ENCODE measurements around the gene TMC6. TPM values are rescaled to one million over a fixed set of nuclear protein-coding genes. Genes with fewer than 3 reads are reported as not detected.
"Not testable (repeated sequence)": the region's sequence is repeated elsewhere in the genome, so short reads cannot be mapped to it uniquely, and the experiment has no call there.

Gene TMC6
- total RNA-seq, 2 experiments from 2014 or later: 128 to 132 TPM

DNA sequence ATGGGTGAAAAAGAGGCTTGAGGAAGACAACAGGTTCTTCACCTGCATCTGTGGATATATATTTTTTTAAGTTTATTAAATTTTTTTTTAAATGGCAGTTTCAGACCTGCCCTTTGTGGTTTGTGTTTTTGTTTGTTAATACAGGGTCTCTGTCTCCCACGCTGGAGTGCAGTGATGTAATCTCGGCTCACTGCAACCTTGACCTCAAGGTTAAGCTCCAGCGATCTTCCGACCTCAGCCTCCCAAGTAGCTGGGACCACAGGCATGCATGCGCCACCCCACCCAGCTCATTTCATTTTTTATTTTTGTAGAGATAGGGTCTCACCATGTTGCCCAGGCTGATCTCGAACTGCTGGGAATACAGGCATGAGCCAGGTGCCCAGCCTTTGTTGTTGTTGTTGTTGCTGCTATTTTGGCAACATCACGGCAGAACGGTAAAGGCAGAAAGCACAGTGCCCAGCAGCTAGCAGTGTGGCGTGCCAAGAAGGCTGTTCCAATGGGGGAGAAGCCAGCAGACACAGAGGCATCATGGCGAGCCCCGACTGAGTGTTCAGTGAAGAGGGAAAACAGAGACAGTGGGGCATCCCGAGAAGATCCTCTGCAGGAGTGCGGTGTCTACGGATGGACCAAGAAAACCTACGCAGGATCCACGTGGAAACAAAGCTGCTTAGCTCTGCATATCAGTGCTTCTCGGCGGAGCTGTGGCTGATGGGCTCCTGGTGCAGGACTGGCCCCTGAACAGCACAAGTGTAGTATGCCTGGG, 19.6 kb downstream of the TMC6 start:
- POLR2A ChIA-PET: no interaction called here
- CTCF ChIA-PET: interaction anchor here (0.6 to 1.0 kb wide), 4 partner anchors 28 to 120 kb away, joined by 3 to 5 read pairs (median 3); no protein-coding TSS in a partner anchor

DNA sequence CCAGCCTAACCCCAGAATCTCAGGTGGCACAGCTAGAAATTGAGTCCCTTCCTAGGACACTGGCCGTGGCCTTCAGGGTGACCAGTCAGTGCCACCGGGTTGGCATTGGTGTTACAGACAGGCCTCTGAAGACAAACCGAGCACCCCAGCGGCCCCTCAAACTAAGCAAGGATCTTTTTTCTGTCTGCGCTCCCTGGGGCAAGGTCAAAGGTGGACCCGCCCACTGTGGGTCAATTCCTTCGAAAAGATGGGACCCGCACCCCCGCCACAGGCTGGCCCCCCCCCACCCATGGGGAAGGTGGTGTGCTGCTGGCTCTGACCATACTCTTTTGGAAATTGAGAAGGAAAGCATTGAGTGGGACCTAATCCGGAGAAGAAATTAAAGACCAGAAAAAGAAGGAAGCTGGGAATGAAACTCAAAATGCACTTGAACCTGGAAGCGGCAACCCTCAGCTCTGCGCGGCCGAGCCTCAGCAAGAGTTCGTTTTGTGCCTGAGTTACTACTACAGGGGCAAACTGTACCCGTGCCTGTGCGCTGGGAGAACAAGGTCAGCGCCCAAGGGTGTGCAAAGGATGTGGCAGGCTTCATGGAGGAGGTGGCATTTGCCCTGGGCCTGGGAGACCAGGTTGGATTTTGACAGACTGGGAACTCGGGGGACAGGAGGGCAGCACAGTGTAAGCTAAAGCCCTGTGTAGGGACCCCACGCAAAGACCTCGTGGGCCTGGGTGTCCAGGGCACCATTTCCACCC, 20.4 kb downstream of the TMC6 start:
- POLR2A ChIA-PET: no interaction called here
- CTCF ChIA-PET: interaction anchor here (0.6 to 1.2 kb wide), 5 partner anchors 29 to 685 kb away, joined by 3 to 5 read pairs (median 3); no protein-coding TSS in a partner anchor

DNA sequence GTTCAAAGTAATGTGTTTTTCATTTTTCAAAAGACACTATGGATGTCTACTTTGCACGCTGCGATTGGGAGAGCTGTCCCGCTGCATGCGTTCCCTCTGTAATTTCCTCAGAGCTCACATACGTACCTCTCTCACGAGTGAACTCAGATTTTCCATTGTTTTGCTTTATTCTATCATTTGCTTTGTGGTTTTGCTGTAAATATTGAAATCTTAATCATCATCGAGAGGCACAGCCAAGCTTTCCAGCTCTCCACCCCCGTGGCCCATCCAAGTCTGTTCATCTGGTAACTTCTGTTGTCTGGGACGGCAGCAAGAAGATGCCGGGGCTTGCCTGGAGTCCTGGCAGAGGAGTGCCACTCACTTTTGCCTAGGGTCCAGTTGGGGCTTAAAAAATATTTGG, 21.1 kb downstream of the TMC6 start:
- ChIA-PET POLR2A (no interaction called here), CTCF (interaction anchor here (0.6 to 1.2 kb wide), 2 partner anchors 144 to 686 kb away, joined by 3 to 4 read pairs; no protein-coding TSS in a partner anchor)

DNA sequence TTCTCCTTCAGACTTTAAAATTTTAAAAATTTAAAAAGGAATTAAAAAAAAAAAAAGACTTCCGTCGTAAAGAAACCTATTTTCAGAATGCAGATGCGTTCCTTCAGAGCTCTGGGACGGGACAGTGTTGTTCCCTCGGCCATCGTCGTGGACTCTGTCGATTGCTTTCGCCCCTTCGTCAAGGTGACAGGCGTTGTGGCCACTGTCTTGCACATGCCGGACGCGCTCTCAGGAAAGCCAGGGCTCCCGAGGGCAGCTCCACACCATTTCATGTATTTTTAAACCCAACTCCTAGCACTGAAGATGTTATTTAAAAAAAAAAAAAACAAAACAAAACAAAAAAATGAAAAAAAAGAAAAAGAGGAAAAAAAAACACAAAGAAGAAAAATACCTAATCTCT, 22.3 kb downstream of the TMC6 start:
- POLR2A ChIA-PET: interaction anchor here (0.7 to 1.1 kb wide), 2 partner anchors 148 to 245 kb away, joined by 3 read pairs; partner anchors contain the start of gene TNRC6C
- CTCF ChIA-PET: interaction anchor here (0.6 kb wide), 1 partner anchor 339 kb away, joined by 3 read pairs; no protein-coding TSS in a partner anchor

DNA sequence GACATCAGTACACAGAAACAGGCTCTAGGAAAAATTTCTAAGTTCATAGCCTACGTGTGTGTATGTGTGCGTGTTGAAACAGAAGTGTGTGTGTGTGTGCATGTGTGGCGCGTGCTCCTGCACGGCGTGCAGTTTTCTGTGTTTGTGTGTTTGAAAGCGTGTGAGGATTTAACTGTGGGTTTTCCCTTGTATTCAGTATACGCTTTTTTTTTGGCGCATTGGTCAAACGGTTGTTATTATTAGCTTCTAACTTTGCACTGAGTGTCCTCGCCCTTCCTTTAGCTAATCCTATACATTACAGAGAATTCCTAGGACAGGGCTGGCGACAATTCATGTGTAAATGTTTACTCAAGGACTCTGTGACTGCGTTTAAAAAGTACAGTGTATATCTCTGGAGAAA, 23.0 kb downstream of the TMC6 start:
- ChIA-PET CTCF (no interaction called here), POLR2A (interaction anchor here (0.7 kb wide), 2 partner anchors 38 to 246 kb away, joined by 3 to 8 read pairs; no protein-coding TSS in a partner anchor)

DNA sequence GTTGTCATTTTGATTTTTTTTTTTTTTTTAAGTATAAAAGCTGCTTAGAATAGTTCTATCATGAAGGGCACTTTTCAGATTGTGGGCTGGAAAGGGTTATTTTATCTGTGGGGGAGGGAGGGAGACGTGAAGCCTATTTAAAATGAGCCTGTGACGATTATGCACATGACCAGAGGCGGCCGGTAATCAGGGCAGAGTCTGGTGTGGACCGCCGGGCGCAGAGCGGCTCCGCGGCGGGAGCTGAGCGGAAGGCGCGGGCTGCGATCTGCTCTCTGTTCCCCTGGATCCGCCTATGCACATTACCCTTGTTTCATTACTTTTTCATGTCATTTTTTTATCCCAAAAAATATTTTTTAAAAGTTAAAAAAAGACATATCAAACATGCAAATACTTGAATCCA, 23.5 kb downstream of the TMC6 start:
- ChIA-PET CTCF (interaction anchor here (0.7 kb wide), 1 partner anchor 215 kb away, joined by 3 read pairs; no protein-coding TSS in a partner anchor), POLR2A (interaction anchor here (0.7 kb wide), 1 partner anchor 39 kb away, joined by 8 read pairs; no protein-coding TSS in a partner anchor)

DNA sequence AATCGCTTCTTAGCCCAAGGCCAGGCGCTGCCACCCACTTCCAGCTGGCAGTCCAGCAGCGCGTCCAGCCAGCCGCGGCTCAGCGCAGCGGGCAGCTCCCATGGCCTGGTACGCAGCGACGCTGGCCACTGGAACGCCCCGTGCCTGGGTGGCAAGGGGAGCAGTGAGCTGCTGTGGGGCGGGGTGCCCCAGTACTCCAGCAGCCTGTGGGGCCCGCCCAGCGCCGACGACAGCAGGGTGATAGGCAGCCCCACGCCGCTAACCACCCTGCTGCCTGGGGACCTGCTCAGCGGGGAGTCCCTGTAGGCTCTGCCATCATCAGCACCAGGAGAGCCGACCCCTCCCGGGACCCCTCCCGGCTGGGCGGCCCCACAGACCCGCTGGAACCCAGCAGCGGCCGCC, 24.0 kb downstream of the TMC6 start:
- POLR2A ChIA-PET: no interaction called here
- CTCF ChIA-PET: interaction anchor here (0.7 kb wide), 1 partner anchor 215 kb away, joined by 3 read pairs; no protein-coding TSS in a partner anchor

DNA sequence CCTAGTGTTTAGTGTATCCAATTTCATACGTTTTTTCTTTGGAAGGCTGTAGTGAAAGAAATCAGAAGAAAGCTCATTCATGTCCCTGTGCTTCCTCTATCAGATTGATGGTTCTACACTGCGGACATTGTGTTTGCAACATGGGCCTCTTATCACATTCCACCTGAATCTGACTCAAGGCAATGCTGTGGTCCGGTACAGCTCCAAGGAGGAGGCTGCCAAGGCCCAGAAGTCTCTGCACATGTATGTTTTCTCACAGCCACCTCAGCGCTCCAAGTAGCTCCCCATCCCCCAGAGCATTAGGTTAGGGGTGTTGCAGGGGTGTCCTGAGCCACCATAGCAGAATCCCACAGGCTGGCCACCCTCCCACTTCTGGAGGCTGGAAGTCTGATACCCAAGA, 25.2 kb downstream of the TMC6 start:
- POLR2A ChIA-PET: no interaction called here
- CTCF ChIA-PET: interaction anchor here (0.6 to 1.5 kb wide), 2 partner anchors 65 to 148 kb away, joined by 3 to 4 read pairs; no protein-coding TSS in a partner anchor

DNA sequence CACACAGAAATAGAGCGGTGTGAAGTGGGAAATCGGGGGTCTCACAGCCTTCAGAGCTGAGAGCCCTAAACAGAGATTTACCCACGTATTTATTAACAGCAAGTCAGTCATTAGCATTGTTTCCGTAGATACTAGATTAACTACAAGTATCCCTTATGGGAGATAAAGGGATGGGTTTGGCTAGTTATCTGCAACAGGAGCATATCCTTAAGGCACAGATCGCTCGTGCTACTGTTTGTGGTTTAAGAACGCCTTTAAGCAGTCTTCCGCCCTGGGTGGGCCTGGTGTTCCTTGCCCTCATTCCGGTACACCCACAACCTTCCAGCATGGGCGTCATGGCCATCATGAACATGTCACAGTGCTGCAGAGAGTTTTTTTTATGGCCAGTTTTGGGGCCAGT, 27.0 kb downstream of the TMC6 start:
- CTCF ChIA-PET: no interaction called here
- POLR2A ChIA-PET: no interaction called here

DNA sequence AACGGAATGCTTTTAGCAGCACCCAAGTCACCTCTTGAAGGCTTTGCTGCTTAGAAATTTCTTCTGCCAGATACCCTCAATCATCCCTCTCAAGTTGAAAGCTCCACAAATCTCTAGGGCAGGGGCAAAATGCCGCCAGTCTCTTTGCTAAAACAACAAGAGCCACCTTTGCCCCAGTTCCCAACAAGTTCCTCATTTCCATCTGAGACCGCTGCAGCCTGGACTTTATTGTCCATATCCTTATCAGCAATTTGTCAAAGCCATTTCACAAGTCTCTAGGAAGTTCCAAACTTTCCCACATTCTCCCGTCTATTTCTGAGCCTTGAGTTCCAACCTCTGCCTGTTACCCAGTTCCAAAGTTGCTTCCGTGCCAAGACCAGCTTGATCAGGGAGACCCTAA, 27.4 kb downstream of the TMC6 start:
- POLR2A ChIA-PET: no interaction called here

DNA sequence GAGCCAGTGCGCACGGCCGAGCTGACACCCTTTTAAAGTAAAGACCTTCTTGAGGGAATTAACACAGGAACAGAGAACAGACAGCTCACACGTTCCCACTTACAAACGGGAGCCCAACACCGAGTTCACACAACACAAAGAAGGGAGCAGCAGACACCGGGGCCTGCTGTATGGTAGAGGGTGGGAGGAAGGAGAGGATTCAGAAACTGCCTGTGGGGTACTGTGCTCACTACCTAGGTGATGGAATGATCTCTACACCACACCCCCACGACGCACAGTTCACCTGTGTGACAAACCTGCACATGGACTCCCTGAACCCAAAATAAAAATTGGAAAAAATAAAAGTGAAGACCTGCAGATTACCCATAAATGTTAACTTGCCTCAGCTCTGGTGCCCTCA, 32.5 kb downstream of the TMC6 start:
- ChIA-PET CTCF (interaction anchor here (0.9 kb wide), 1 partner anchor 155 kb away, joined by 3 read pairs; no protein-coding TSS in a partner anchor), POLR2A (no interaction called here)

More for the DNA sequence above, 27.4 kb downstream of the TMC6 start:
- CTCF ChIA-PET: no interaction called here

DNA sequence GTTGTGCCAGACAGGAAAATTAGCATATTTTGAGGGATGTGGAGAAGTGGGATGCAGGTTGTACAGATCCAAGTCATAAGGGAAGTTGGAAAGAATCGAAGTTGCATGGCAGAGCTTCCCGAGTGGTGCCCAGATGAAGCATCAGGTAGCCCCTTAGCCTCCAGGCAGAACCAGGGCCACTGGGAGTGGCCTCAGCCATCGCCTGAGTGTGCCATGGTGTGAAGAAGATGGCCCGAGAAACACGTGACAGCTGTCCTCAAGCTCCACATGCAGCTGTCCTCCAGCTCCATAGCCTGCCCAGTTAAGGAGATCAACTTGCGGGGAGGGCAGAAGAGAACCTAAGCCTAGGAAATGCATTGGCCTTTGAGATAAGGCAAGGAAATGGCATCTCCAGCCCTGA, 33.5 kb downstream of the TMC6 start:
- ChIA-PET POLR2A (no interaction called here), CTCF (no interaction called here)

DNA sequence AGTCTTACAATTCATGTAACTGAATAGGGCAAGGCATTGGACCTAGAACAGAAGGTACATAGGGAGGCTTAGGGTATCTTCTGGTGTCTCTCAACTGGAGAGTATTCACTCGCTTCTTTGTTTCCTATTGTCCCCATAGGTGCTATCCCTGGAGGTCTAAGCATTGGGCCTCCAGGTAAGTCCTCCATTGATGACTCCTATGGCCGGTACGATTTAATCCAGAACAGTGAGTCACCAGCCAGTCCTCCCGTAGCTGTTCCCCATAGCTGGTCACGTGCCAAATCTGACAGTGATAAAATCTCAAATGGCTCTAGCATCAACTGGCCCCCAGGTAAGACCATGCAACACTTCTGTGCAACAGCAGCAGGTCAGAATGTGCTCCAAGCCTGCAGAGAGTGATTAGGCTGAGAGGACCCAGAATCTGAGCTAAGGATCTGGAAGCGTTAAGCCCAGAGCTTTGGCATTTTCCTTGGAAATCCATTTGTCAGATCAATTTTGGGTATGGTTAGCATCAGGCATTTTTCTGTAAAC, 35.7 kb downstream of the TMC6 start:
- POLR2A ChIA-PET: no interaction called here
- CTCF ChIA-PET: no interaction called here

DNA sequence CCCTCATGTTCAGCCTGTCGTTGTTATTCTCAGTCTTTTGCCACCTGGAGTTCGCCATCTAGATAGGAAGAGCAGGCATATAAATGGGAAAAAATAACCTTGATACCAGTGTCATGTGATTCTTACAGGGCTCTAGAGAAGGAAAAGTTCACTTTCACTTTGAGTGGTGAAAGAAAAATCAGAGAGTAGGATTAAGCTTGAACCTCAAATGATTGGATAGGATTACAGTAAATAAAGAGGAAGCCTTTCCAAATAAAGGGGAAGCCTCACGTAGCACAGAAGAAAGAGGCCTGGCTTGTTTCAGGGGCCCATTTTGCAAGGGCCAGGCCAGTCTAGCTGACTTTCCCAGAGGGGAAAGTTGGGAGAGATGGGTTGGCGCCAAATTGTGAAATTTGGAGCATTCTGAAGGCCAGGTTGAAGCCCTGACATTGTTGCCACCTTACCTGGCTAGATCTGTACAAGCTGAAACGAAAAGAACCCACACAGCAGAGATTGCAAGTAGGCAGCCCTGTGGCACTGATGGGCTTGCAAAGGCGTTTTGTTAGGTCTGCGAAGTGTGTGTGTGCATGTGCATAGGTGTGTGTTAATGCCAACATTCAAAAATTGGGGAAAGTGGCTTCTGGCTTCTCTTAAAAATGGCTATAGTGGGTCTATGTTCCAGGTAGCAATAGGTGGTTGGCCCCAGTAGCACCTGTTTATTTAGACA, 38.8 kb downstream of the TMC6 start:
- ChIA-PET POLR2A (no interaction called here), CTCF (interaction anchor here (1.1 kb wide), 1 partner anchor 23 kb away, joined by 3 read pairs; no protein-coding TSS in a partner anchor)

DNA sequence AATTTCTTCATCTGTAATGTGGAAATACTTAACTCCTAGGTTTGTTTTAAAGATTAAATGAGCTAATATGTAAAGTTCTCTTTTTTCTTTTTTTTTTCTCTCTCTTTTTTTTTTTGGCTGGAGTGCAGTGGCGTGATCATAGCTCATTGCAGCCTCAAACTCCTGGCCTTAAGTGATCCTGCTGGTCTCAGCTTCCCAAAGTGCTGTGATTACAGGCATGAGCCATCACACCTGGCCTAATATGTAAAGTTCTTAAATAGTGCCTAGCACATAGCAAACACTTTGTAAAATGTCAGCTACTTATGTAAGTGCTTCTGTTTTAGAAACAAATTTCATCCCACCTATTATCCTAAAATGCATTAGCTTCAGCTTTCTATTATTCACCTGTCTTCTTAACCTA, 40.0 kb downstream of the TMC6 start:
- CTCF ChIA-PET: interaction anchor here (1.1 kb wide), 1 partner anchor 163 kb away, joined by 3 read pairs; no protein-coding TSS in a partner anchor
- POLR2A ChIA-PET: interaction anchor here (0.6 kb wide), 1 partner anchor 52 kb away, joined by 3 read pairs; no protein-coding TSS in a partner anchor

DNA sequence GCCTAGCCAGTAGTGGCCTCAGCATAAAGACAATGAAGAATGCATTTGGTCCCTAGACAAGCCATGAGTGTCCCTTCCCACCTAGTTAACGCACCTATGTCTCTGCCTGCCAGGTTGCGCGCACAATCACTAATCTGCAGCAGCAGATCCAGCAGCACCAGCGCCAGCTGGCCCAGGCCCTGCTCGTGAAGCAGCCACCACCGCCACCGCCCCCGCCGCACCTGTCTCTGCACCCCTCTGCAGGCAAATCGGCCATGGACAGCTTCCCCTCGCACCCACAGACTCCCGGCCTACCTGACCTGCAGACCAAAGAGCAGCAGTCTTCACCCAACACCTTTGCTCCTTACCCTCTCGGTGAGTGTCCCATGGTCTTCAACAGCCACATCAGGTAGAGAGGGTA, 41.8 kb downstream of the TMC6 start:
- ChIA-PET POLR2A (no interaction called here), CTCF (interaction anchor here (0.7 to 1.2 kb wide), 2 partner anchors 67 to 90 kb away, joined by 3 read pairs; no protein-coding TSS in a partner anchor)

DNA sequence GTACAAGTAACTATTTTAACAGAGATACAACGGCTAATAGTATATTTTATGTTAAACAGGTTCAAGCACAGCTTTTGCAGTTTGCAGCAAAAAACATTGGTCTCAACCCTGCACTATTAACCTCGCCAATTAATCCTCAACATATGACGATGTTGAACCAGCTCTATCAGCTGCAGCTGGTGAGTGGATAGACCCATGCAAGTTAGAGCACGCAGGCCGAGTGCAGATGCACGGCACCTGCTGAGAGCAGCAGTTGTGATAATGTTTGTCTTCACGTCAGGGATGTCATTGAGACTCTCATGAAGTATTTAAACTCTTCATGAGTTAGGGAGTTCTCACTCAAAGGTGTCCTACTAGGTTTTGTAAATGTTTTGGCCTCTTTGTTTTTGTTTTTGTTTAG, 45.6 kb downstream of the TMC6 start:
- ChIA-PET CTCF (interaction anchor here (1.5 to 3.9 kb wide), 3 partner anchors 63 to 168 kb away, joined by 3 to 14 read pairs (median 4); no protein-coding TSS in a partner anchor), POLR2A (no interaction called here)

DNA sequence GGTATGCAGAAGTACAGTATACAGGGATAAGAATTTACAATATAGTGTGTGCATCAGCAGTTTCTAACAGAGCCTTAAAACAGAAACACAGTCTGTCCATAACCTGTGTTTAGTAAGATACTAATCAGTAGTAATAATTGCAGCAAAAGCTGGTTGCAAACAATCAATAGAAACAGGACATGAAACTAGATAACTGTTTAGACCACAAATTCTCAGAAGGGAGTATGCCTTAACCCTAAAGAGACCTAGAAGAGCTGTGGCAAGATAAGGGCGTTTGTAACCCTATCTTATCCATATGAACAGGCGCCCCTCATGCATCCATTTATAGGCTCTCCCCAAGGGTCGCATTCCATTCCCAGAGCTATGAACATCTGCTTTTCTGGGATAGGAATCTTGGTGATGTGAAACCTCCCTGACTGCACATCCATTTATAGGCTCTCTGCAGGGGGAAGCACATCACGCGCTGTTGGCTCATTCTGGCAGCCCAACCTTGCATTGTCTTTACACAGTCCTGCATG, 46.1 kb downstream of the TMC6 start:
- POLR2A ChIA-PET: not testable (repeated sequence)
- CTCF ChIA-PET: interaction anchor here (1.5 to 3.9 kb wide), 2 partner anchors 94 to 168 kb away, joined by 3 to 14 read pairs; no protein-coding TSS in a partner anchor

DNA sequence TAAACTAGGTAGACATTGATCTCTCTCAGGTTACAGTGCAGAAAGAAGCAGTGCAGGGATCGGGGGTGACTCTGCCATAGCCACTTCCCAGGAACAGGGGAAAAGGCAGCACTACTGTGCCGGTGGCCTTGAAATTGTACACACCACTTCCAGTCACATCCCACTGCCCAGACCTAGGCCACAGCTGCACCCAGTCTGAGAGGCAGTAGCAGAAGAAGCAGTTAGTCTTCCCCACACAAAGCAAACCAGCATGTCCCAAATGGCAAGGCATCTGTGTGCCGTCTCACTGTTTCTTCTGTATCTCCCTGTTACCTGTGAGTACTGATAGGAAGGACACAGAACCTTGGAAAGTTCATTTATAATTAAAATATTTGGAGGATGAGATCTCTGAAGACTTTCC, 47.0 kb downstream of the TMC6 start:
- ChIA-PET POLR2A (no interaction called here), CTCF (no interaction called here)

Measured in activated CD8-positive, alpha-beta memory T cell treated with anti-CD3 and anti-CD28 coated beads for 36 hours (primary cell).